Activated naive CD4-positive, alpha-beta T cell treated with anti-CD3 and anti-CD28 coated beads, Interleukin-2, amount 10 ng/mL, durations not matched to agents 7 days and 5 days (primary cell): ENCODE data around the gene PLXNA4.

Experiments used
- CTCF ChIA-PET: fragments of 350-600 bp; sonication (Branson Sonifier 250); formaldehyde crosslinking; loops from one replicate; lab custom pipeline; 2021; ENCODE audit warnings: antibody characterized with exemption; lab: Charles Lee
- DNase-seq: peaks from one replicate; pipeline ENCODE4 v3.0.0-alpha.2; 2020
- H3K27ac Mint-ChIP-seq: one replicate; pipeline ENCODE4 v1.8.0; 2021; ENCODE audit warnings: mild to moderate bottlenecking, moderate library complexity, mixed read lengths
- H3K27me3 Mint-ChIP-seq: one replicate; pipeline ENCODE4 v1.8.0; 2021; ENCODE audit warnings: mild to moderate bottlenecking, mixed read lengths
- H3K36me3 Mint-ChIP-seq: one replicate; pipeline ENCODE4 v1.8.0; 2021; ENCODE audit warnings: mixed read lengths
- H3K4me1 Mint-ChIP-seq: one replicate; pipeline ENCODE4 v1.8.0; 2021; ENCODE audit warnings: mixed read lengths
- H3K4me3 Mint-ChIP-seq: one replicate; pipeline ENCODE4 v1.8.0; 2021; ENCODE audit warnings: mild to moderate bottlenecking, moderate library complexity, mixed read lengths
- H3K9me3 Mint-ChIP-seq: one replicate; pipeline ENCODE4 v1.8.0; 2021; ENCODE audit warnings: mixed read lengths

Gene PLXNA4

GRCh38 chr7:132579260-132579899 is 3.1 kb upstream of the PLXNA4 start:
- peaks cover 23% of the 10 kb centered on the region for H3K4me1 Mint-ChIP-seq
- H3K27me3 Mint-ChIP-seq, result peaks cover 78% of the 10 kb centered on the region
- H3K4me3 Mint-ChIP-seq, result no peak overlapping the region
- H3K27ac Mint-ChIP-seq, result no peak overlapping the region
- peaks cover 14% of the 10 kb centered on the region for H3K36me3 Mint-ChIP-seq
- CTCF ChIA-PET, result interaction anchor here (0.7 to 9.9 kb wide), 19 partner anchors 11 to 1757 kb away, joined by 3 to 240 read pairs (median 8); no protein-coding TSS in a partner anchor
- no peaks in the 10 kb centered on the region for H3K9me3 Mint-ChIP-seq
- DNase-seq, result no peak

GRCh38 chr7:132578826-132579225 is 2.6 kb upstream of the PLXNA4 start:
- Mint-ChIP-seq H3K4me3 (no peak overlapping the region), H3K9me3 (no peaks in the 10 kb centered on the region), H3K4me1 (peaks cover 28% of the 10 kb centered on the region), H3K27me3 (peaks cover 84% of the 10 kb centered on the region), H3K36me3 (peaks cover 16% of the 10 kb centered on the region), H3K27ac (no peak overlapping the region)
- CTCF ChIA-PET, result interaction anchor here (0.7 to 9.9 kb wide), 8 partner anchors 33 to 889 kb away, joined by 3 to 240 read pairs (median 12); no protein-coding TSS in a partner anchor
- no peak for DNase-seq

GRCh38 chr7:132578050-132578370 is 1.7 kb upstream of the PLXNA4 start:
- no peak overlapping the region for H3K27ac Mint-ChIP-seq
- peaks cover 84% of the 10 kb centered on the region for H3K27me3 Mint-ChIP-seq
- DNase-seq, result no peak
- CTCF ChIA-PET, result interaction anchor here (0.9 to 9.9 kb wide), 7 partner anchors 12 to 305 kb away, joined by 3 to 240 read pairs (median 4); no protein-coding TSS in a partner anchor
- peaks cover 36% of the 10 kb centered on the region for H3K4me1 Mint-ChIP-seq
- H3K36me3 Mint-ChIP-seq, result peaks cover 24% of the 10 kb centered on the region
- peak overlapping the region; percentile 71 for H3K4me3 Mint-ChIP-seq
- no peaks in the 10 kb centered on the region for H3K9me3 Mint-ChIP-seq

GRCh38 chr7:132577206-132578049 is 1.2 kb upstream of the PLXNA4 start:
- Mint-ChIP-seq H3K27ac (no peak overlapping the region), H3K36me3 (peaks cover 29% of the 10 kb centered on the region), H3K4me1 (peaks cover 42% of the 10 kb centered on the region), H3K4me3 (peak overlapping the region; percentile 71), H3K27me3 (peaks cover 87% of the 10 kb centered on the region), H3K9me3 (no peaks in the 10 kb centered on the region)
- DNase-seq, result peak; percentile 64
- CTCF ChIA-PET, result interaction anchor here (0.9 to 9.9 kb wide), 8 partner anchors 12 to 306 kb away, joined by 3 to 240 read pairs (median 4); no protein-coding TSS in a partner anchor

- H3K4me1 Mint-ChIP-seq, result peaks cover 45% of the 10 kb centered on the region
- H3K27me3 Mint-ChIP-seq, result peaks cover 88% of the 10 kb centered on the region
Observed at GRCh38 chr7:132576721-132577085, 433 bp upstream of the PLXNA4 start.

GRCh38 chr7:132575419-132575981 is 770 bp downstream of the PLXNA4 start:
- CTCF ChIA-PET, result interaction anchor here (1.1 to 9.9 kb wide), 3 partner anchors 179 to 257 kb away, joined by 3 to 240 read pairs (median 5); no protein-coding TSS in a partner anchor
- peaks cover 92% of the 10 kb centered on the region for H3K27me3 Mint-ChIP-seq
- peak overlapping the region; percentile 87 for H3K4me3 Mint-ChIP-seq
- no peaks in the 10 kb centered on the region for H3K9me3 Mint-ChIP-seq
- H3K4me1 Mint-ChIP-seq, result peaks cover 46% of the 10 kb centered on the region
- DNase-seq, result peak; percentile 60
- peaks cover 45% of the 10 kb centered on the region for H3K36me3 Mint-ChIP-seq
- no peak overlapping the region for H3K27ac Mint-ChIP-seq

More at GRCh38 chr7:132576721-132577085, 433 bp upstream of the PLXNA4 start:
- CTCF ChIA-PET, result interaction anchor here (1.1 to 9.9 kb wide), 6 partner anchors 11 to 268 kb away, joined by 3 to 240 read pairs (median 4); no protein-coding TSS in a partner anchor
- H3K9me3 Mint-ChIP-seq, result no peaks in the 10 kb centered on the region
- no peak overlapping the region for H3K27ac Mint-ChIP-seq
- DNase-seq, result no peak
- H3K36me3 Mint-ChIP-seq, result peaks cover 35% of the 10 kb centered on the region
- H3K4me3 Mint-ChIP-seq, result peak overlapping the region; percentile 87

- H3K4me3 Mint-ChIP-seq, result peak overlapping the region; percentile 87
- H3K27me3 Mint-ChIP-seq, result peaks cover 90% of the 10 kb centered on the region
- H3K36me3 Mint-ChIP-seq, result peaks cover 54% of the 10 kb centered on the region
- H3K27ac Mint-ChIP-seq, result no peak overlapping the region
- CTCF ChIA-PET, result interaction anchor here (0.6 to 9.9 kb wide), 8 partner anchors 17 to 256 kb away, joined by 3 to 240 read pairs (median 3); no protein-coding TSS in a partner anchor
- H3K9me3 Mint-ChIP-seq, result no peaks in the 10 kb centered on the region
- peaks cover 45% of the 10 kb centered on the region for H3K4me1 Mint-ChIP-seq
- DNase-seq, result no peak
Observed at GRCh38 chr7:132574223-132574622, 2.0 kb downstream of the PLXNA4 start.

- H3K9me3 Mint-ChIP-seq, result no peaks in the 10 kb centered on the region
- H3K36me3 Mint-ChIP-seq, result peaks cover 56% of the 10 kb centered on the region
- CTCF ChIA-PET, result interaction anchor here (0.7 to 9.9 kb wide), 4 partner anchors 16 to 255 kb away, joined by 3 to 240 read pairs (median 4); no protein-coding TSS in a partner anchor
- DNase-seq, result no peak
- peaks cover 45% of the 10 kb centered on the region for H3K4me1 Mint-ChIP-seq
- H3K27ac Mint-ChIP-seq, result no peak overlapping the region
- peak overlapping the region; percentile 87 for H3K4me3 Mint-ChIP-seq
- peaks cover 90% of the 10 kb centered on the region for H3K27me3 Mint-ChIP-seq
Observed at GRCh38 chr7:132573251-132573955, 2.9 kb downstream of the PLXNA4 start.

GRCh38 chr7:132572526-132572925 is 3.7 kb downstream of the PLXNA4 start:
- H3K4me1 Mint-ChIP-seq, result peaks cover 41% of the 10 kb centered on the region
- peaks cover 60% of the 10 kb centered on the region for H3K36me3 Mint-ChIP-seq
- no peaks in the 10 kb centered on the region for H3K9me3 Mint-ChIP-seq
- peaks cover 90% of the 10 kb centered on the region for H3K27me3 Mint-ChIP-seq
- no peak overlapping the region for H3K4me3 Mint-ChIP-seq
- H3K27ac Mint-ChIP-seq, result no peak overlapping the region
- CTCF ChIA-PET, result interaction anchor here (0.7 to 9.9 kb wide), 2 partner anchors 176 to 274 kb away, joined by 3 to 240 read pairs; no protein-coding TSS in a partner anchor
- DNase-seq, result no peak

GRCh38 chr7:132571970-132572369 is 4.3 kb downstream of the PLXNA4 start:
- CTCF ChIA-PET, result interaction anchor here (9.9 kb wide), 1 partner anchor 175 kb away, joined by 240 read pairs; no protein-coding TSS in a partner anchor

GRCh38 chr7:132569884-132570614 is 6.2 kb downstream of the PLXNA4 start:
- DNase-seq, result no peak
- Mint-ChIP-seq H3K27ac (no peak overlapping the region), H3K4me1 (peaks cover 36% of the 10 kb centered on the region), H3K27me3 (peaks cover 94% of the 10 kb centered on the region), H3K9me3 (no peaks in the 10 kb centered on the region), H3K4me3 (no peak overlapping the region), H3K36me3 (peaks cover 65% of the 10 kb centered on the region)
- CTCF ChIA-PET, result interaction anchor here (0.6 to 1.1 kb wide), 4 partner anchors 90 to 178 kb away, joined by 3 read pairs; no protein-coding TSS in a partner anchor

More at GRCh38 chr7:132571970-132572369, 4.3 kb downstream of the PLXNA4 start:
- Mint-ChIP-seq H3K4me3 (no peak overlapping the region), H3K4me1 (peaks cover 41% of the 10 kb centered on the region), H3K27me3 (peaks cover 90% of the 10 kb centered on the region), H3K9me3 (no peaks in the 10 kb centered on the region), H3K36me3 (peaks cover 65% of the 10 kb centered on the region), H3K27ac (no peak overlapping the region)
- DNase-seq, result no peak

GRCh38 chr7:132568962-132569361 is 7.3 kb downstream of the PLXNA4 start:
- peaks cover 94% of the 10 kb centered on the region for H3K27me3 Mint-ChIP-seq
- H3K36me3 Mint-ChIP-seq, result peaks cover 65% of the 10 kb centered on the region
- no peak overlapping the region for H3K27ac Mint-ChIP-seq
- H3K4me1 Mint-ChIP-seq, result peaks cover 27% of the 10 kb centered on the region
- no peak for DNase-seq
- CTCF ChIA-PET, result interaction anchor here (1.1 to 1.7 kb wide), 3 partner anchors 11 to 176 kb away, joined by 3 to 11 read pairs (median 5); no protein-coding TSS in a partner anchor
- H3K9me3 Mint-ChIP-seq, result no peaks in the 10 kb centered on the region
- no peak overlapping the region for H3K4me3 Mint-ChIP-seq
